ENCODE data around the gene PCARE. TPM values are rescaled to one million over a fixed set of nuclear protein-coding genes. Genes with fewer than 3 reads are reported as not detected.

The PCARE gene
- total and polyA plus RNA-seq, 2 experiments from 2014 or later = not detected

DNA sequence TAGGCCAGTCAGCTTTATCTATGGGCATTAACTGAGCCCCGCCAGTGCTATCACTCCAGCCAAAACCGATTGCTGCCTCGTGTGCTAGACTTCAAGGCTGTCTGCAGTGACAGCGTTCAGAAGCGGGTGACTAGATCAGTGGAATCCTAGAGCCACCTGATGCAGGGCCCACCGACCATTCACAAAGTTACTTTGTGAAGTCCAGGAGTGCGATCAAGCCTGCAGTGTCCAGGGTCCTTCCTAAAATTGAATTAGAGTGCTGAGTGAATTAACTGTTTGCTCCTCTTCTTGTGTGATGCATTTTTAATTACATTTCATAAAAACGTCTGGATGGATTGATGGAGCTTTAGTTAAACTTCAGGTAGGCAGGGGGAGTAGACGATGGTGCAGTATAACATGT is 13.9 kb downstream of the PCARE start:
- no peak overlapping the region for H3K27ac ChIP-seq (ENCODE audit: low read depth)
- no peak overlapping the region for H3K4me3 ChIP-seq
- ATAC-seq = no peak

More for the DNA sequence above, 13.9 kb downstream of the PCARE start:
- Histone ChIP-seq H3K9me2 (ENCODE audit: insufficient read depth) (no peaks in the 10 kb centered on the region), H2AFZ (no peak overlapping the region), H4K20me1 (replicated peaks; ENCODE audit: insufficient read depth) (no peaks in the 10 kb centered on the region), H3K4me1 (ENCODE audit: insufficient read depth) (no peaks in the 10 kb centered on the region; the same call in 1 of the 2 replicates), H3K4me2 (no peak overlapping the region), H3F3A (replicated peaks; ENCODE audit: low read depth) (no peaks in the 10 kb centered on the region), H3K79me2 (replicated peaks; ENCODE audit: insufficient read depth) (no peaks in the 10 kb centered on the region), H3K36me3 (ENCODE audit: insufficient read depth) (no peaks in the 10 kb centered on the region), H3K27me3 (ENCODE audit: insufficient read depth) (no peaks in the 10 kb centered on the region)
- no peak overlapping the region for H3K27ac Mint-ChIP-seq
- no peaks in the 10 kb centered on the region for H3K9me3 Mint-ChIP-seq
- peaks cover 17% of the 10 kb centered on the region for H3K4me1 Mint-ChIP-seq
- peaks cover 10% of the 10 kb centered on the region for H3K27me3 Mint-ChIP-seq (ENCODE audit: insufficient read depth, low read depth, poor library complexity)
- H3K4me3 Mint-ChIP-seq = no peak overlapping the region
- no peak for DNase-seq (ENCODE audit: low spot score)
- no peaks in the 10 kb centered on the region for H3K36me3 Mint-ChIP-seq (ENCODE audit: low read depth)
- TF ChIP-seq JUNB (IDR thresholded peaks at IDR 0.05; ENCODE audit: unreplicated experiment) (no peak), CREB1 (CRISPR knock-in tag; IDR thresholded peaks at IDR 0.05; ENCODE audit: low read depth) (no peak), STAT1 (IDR thresholded peaks at IDR 0.05; ENCODE audit: unreplicated experiment) (no peak), ZNF462 (CRISPR knock-in tag; IDR thresholded peaks at IDR 0.05) (no peak)
